ENCODE measurements around the gene DAND5. TPM values are rescaled to one million over a fixed set of nuclear protein-coding genes. Genes with fewer than 3 reads are reported as not detected.

DAND5 gene
- total RNA-seq, 1 donor from 2014 or later, result 0.32 TPM

GRCh38 chr19:12943437-12944044 is 25.8 kb upstream of the DAND5 start:
- Histone ChIP-seq H3K4me1 (peaks cover 73% of the 10 kb centered on the region), H3K27me3 (ENCODE audit: low read depth) (no peaks in the 10 kb centered on the region), H3K36me3 (peaks cover 72% of the 10 kb centered on the region), H3K27ac (peak overlapping the region; percentile 31), H3K4me3 (no peak overlapping the region), H3K9me3 (no peaks in the 10 kb centered on the region)
- DNase-seq (no peak), ATAC-seq (no peak)
- intact Hi-C loops (cut with DNase I), result no loop called here
- TF ChIP-seq, protein P1, sequence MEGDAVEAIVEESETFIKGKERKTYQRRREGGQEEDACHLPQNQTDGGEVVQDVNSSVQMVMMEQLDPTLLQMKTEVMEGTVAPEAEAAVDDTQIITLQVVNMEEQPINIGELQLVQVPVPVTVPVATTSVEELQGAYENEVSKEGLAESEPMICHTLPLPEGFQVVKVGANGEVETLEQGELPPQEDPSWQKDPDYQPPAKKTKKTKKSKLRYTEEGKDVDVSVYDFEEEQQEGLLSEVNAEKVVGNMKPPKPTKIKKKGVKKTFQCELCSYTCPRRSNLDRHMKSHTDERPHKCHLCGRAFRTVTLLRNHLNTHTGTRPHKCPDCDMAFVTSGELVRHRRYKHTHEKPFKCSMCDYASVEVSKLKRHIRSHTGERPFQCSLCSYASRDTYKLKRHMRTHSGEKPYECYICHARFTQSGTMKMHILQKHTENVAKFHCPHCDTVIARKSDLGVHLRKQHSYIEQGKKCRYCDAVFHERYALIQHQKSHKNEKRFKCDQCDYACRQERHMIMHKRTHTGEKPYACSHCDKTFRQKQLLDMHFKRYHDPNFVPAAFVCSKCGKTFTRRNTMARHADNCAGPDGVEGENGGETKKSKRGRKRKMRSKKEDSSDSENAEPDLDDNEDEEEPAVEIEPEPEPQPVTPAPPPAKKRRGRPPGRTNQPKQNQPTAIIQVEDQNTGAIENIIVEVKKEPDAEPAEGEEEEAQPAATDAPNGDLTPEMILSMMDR (IDR thresholded peaks at IDR 0.05), result no peak

GRCh38 chr19:12944104-12944674 is 25.2 kb upstream of the DAND5 start:
- ATAC-seq (no peak), DNase-seq (no peak)
- TF ChIP-seq, protein P1 (IDR thresholded peaks at IDR 0.05), result no peak
- H3K36me3 ChIP-seq, result peaks cover 78% of the 10 kb centered on the region
- no peaks in the 10 kb centered on the region for H3K9me3 ChIP-seq
- H3K4me3 ChIP-seq, result no peak overlapping the region
- no peaks in the 10 kb centered on the region for H3K27me3 ChIP-seq (ENCODE audit: low read depth)
- intact Hi-C loops (cut with DNase I), result no loop called here
- peak overlapping the region; percentile 93 for H3K27ac ChIP-seq
- peaks cover 72% of the 10 kb centered on the region for H3K4me1 ChIP-seq

DNA sequence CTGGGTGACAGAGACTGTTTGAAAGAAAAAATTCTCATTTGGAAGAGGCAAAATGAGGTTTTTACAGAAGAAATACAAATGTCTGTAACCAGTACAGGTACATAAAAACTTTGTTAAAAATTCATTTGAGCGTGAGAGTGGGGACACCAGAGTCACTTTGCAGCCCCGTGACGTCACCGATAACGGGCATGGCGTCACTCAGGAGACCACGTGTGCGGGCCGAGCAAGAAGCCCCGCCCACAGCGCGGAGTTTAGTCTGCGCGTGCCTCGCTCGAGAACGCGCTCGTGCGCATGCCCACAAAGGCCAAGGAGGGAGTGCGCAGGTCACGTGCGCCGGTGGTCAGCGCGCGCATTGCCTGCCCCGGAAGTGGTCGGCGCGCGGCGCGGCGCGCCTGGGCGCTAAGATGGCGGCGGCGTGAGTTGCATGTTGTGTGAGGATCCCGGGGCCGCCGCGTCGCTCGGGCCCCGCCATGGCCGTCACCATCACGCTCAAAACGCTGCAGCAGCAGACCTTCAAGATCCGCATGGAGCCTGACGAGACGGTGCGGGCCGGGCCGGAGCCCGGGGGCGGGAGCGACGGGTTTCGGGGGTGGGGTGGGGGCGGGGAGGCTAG is 23.8 kb upstream of the DAND5 start, which contains the start of gene RAD23A:
Gene RAD23A, plus strand, starts transcription at position 384 of the 613 bp plus-strand sequence. Its CDS starts 87 bp downstream, at position 471.
- peak; percentile 99 for DNase-seq
- H3K27me3 ChIP-seq (ENCODE audit: low read depth), result no peaks in the 10 kb centered on the region
- peak; percentile 97 for ATAC-seq
- H3K4me1 ChIP-seq, result peaks cover 58% of the 10 kb centered on the region
- H3K9me3 ChIP-seq, result no peaks in the 10 kb centered on the region
- intact Hi-C loops (cut with DNase I), result no loop called here
- peak within 1 kb of the TSS; percentile 93 for H3K27ac ChIP-seq
- peaks cover 79% of the 10 kb centered on the region for H3K36me3 ChIP-seq
- peak within 1 kb of the TSS; percentile 77 for H3K4me3 ChIP-seq
- TF ChIP-seq, protein P1 (IDR thresholded peaks at IDR 0.05), result no peak

DNA sequence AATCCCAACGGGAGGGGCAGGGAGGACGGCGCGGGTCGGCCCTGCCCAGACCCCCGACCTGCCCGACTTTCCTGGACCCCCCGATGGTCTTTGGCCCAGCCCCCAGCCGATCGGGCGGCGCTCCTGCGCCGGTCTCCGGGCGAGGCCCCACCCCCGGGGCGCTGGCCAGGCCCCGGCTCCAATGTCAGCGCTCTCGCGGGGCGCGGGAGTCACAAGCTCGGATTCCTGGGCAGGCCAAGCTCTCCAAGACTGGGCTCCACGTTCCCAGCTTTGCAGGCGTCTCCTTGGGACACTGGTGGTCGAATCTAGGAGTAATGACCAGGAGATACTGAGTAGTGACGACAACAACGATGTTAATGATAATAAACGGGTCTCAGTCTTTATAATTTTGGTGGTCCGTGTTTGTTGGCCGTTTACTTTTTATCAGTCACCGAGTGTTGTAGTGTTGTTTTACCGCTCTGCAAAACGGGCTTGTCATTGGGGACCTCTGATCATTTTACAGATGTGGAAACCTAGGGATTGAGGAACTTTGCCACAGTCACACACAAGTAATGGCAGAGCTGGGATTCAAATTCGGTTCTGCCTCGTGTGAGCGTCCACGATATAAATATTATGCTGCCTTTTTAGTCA is 23.2 kb upstream of the DAND5 start:
- peaks cover 52% of the 10 kb centered on the region for H3K4me1 ChIP-seq
- no peaks in the 10 kb centered on the region for H3K9me3 ChIP-seq
- intact Hi-C loops (cut with DNase I), result no loop called here
- H3K27ac ChIP-seq, result peak overlapping the region; percentile 93
- peak; percentile 81 for DNase-seq
- TF ChIP-seq, protein P1 (IDR thresholded peaks at IDR 0.05), result no peak
- no peaks in the 10 kb centered on the region for H3K27me3 ChIP-seq (ENCODE audit: low read depth)
- peaks cover 79% of the 10 kb centered on the region for H3K36me3 ChIP-seq
- peak overlapping the region; percentile 77 for H3K4me3 ChIP-seq
- ATAC-seq, result peak; percentile 88 to 89

DNA sequence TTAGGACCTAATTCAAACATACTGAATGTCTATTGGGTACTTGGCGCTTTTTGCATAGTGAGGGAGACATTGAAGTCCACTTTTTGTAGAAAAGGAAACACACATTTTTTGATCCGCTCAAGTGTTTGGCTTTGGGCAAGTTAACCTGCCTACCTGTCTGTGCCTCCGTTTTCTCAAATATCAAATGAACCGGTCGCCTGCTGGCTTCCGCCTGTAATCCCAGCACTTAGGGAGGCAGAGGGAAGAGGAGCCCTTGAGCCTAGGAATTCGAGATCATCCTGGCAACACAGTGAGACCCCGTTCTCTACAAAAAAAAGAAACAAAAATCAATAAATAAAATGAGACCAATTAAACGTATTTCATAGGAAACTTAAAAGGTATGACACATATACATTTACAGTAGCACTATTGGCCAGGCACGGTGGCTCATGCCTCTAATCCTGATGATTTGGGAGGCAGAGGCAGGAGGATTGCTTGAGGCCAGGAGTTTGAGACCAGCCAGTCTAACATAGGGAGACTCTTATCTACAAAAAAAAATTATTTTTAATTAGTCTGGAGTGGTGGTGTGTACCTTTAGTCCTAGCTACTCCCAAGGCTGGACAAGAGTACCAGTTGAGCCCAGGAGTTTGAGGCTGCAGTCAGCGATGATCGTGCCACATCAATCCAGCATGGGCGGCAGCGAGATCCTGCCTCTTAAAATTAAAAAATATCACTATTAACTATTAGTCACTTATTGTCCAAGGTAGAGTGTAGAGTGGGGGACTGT is 22.5 kb upstream of the DAND5 start:
- no peak for DNase-seq
- peaks cover 45% of the 10 kb centered on the region for H3K4me1 ChIP-seq
- H3K27ac ChIP-seq, result peak overlapping the region; percentile 93
- H3K4me3 ChIP-seq, result peak overlapping the region; percentile 77
- intact Hi-C loops (cut with DNase I), result no loop called here
- H3K27me3 ChIP-seq (ENCODE audit: low read depth), result no peaks in the 10 kb centered on the region
- no peaks in the 10 kb centered on the region for H3K9me3 ChIP-seq
- TF ChIP-seq, protein P1 (IDR thresholded peaks at IDR 0.05), result no peak
- H3K36me3 ChIP-seq, result peaks cover 79% of the 10 kb centered on the region
- ATAC-seq, result no peak

Data from lower lobe of right lung (tissue), 2 donors.